Measurements from ENCODE around the gene CREG2.

GRCh38 chr2:101428422-101429176 lies 41.3 kb upstream of the CREG2 start:
- no peak for TF ChIP-seq CTCF (IDR thresholded peaks at IDR 0.05)
- no peak for TF ChIP-seq POLR2A (IDR thresholded peaks at IDR 0.05)

Measured in Peyer's patch (tissue), 4 donors.